ENCODE results near the gene KRTAP4-6. TPM values are rescaled to one million over a fixed set of nuclear protein-coding genes. Genes with fewer than 3 reads are reported as not detected.
"Not testable (repeated sequence)": the region's sequence is repeated elsewhere in the genome, so short reads cannot be mapped to it uniquely, and the experiment has no call there.

Gene KRTAP4-6
- not detected for total RNA-seq
- long read RNA-seq: 0 reads

DNA sequence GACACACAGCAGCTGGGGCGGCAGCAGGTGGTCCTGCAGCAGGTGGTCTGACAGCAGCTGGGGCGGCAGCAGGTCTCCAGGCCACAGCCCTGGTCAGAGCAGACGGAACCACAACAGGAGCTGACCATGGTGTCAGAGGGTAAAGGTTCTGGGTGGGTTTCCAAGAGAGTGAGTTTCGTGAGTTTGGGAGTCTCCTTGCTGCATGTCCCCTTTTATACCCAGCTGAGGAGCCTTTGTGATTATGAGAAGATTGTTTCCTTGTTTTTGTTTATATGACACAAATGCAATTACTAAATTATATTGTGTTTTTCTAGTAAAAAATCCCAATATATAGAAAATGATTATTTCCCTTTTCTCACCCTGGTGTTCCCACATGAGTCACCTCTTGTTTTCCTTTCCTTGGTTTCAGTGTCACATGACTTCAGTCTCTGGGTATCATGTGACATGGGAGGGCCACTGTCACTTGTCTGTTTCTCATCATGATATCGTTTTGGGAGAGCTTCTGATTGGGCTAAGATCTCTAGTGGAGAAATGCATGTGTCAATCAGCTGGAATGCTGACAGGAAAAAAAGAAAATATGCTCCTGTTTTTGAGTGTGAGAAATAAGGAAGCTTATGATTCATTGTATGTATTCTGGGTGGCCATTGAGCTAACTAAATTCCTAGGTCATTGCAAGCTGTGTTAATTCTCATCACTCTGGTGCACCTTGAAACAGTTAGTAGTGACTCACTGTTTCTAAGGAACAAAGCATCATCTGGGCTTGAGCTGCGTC, at the start of gene KRTAP4-6:
KRTAP4-6 (minus strand) TSS at position 185 of the 772 bp plus-strand sequence; CDS start at position 128, 57 bp downstream.
- no peak for DNase-seq (ENCODE audit: low spot score)
- intact Hi-C loops (cut with DNase I): no loop called here

DNA sequence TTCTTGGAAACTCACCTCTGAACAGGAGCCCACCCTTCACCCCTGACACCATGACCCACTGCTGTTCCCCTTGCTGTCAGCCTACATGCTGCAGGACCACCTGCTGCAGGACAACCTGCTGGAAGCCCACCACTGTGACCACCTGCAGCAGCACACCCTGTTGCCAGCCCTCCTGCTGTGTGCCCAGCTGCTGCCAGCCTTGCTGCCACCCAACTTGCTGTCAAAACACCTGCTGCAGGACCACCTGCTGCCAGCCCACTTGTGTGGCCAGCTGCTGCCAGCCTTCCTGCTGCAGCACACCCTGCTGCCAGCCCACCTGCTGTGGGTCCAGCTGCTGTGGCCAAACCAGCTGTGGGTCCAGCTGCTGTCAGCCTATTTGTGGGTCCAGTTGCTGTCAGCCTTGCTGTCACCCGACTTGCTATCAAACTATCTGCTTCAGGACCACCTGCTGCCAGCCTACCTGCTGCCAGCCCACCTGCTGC, 49.5 kb upstream of the KRTAP4-6 start, which contains the start of gene KRTAP9-1:
KRTAP9-1 (plus strand) TSS at position 51 of the 482 bp plus-strand sequence; CDS start at position 51, 0 bp downstream.
- DNase-seq (ENCODE audit: low spot score); intact Hi-C loops (cut with DNase I): not testable (repeated sequence)

DNA sequence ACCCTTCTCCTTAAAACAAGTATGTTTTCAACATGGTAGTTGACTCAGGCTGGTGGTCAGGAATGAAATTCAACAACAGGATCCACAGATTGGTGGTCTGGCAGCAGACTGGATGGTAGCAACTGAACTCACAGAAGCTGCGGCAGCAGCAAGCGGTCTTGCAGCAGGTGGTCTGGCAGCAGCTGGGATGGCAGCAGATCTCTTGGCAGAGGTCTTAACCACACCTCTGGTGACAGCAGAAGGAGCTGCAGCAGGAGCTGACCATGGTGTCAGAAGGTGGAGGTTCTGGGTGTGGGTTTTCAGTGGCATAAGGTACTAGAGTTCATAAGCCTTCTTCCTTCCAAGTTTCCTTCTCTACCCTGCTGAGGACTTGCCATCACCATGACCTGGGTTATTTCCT, 46.5 kb upstream of the KRTAP4-6 start:
- intact Hi-C loops (cut with DNase I): no loop called here
- DNase-seq (ENCODE audit: low spot score): no peak

GRCh38 chr17:41185001-41185400, 44.7 kb upstream of the KRTAP4-6 start:
- no peak for DNase-seq (ENCODE audit: low spot score)
- intact Hi-C loops (cut with DNase I): no loop called here

DNA sequence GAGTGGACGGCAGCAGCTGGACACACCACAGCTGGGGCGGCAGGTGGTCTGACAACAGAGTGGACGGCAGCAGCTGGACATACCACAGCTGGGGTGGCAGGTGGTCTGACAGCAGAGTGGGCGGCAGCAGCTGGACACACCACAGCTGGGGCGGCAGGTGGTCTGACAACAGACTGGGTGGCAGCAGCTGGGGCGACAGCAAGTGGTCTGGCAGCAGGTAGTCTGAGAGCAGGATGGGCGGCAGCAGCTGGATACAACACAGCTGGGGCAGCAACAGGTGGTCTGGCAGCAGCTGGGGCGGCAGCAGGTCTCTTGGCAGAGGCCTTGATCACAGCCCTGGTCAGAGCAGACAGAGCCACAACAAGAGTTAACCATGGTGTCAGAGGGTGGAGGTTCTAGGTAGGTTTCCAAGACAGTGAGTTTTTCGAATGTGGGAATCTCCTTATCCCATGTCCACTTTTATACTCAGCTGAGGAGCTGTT, 44.2 kb upstream of the KRTAP4-6 start, which contains the start of gene KRTAP4-1:
KRTAP4-1 (minus strand) TSS at position 432 of the 482 bp plus-strand sequence; CDS start at position 375, 57 bp downstream.
- intact Hi-C loops (cut with DNase I): no loop called here
- DNase-seq (ENCODE audit: low spot score): no peak

DNA sequence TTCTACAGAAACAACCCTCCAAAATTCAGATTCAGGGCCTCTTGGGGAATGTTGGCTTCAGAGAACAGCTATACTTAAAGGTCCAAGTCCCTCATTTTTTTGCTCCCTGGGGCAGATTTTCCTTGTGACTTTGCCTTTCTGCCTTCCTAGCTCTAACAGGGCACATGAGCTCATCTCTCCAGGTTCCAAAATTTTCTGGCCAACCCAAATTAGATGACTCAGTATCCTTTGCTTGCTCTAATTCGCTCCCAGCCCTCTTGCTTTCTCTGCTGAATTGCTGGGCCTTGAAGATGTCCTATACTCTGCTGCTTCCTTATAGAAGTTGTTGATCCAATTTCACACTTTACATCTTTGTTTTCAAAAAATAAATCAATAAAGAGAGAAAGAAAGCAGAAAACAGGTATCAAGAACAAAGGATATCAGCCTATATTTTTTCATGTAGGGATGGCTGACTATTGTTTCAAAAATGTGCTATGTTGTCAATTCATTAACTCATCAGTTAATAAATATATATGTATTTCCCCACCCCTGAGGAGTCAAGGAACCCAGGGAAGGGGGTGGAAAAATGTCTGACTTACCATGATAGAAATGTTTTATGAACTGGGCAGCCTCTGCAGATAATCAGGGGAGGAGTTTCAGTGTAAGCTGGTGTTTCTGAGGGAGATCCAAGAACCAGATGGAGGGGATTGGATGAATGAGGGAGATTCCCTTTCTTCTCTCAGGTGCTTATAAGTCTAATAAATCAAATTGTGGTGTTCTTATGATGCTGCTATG, 38.7 kb upstream of the KRTAP4-6 start:
- no peak for DNase-seq (ENCODE audit: low spot score)
- intact Hi-C loops (cut with DNase I): no loop called here

- intact Hi-C loops (cut with DNase I): no loop called here
- no peak for DNase-seq (ENCODE audit: low spot score)
Observed at GRCh38 chr17:41178341-41178740, 38.0 kb upstream of the KRTAP4-6 start.

- intact Hi-C loops (cut with DNase I): no loop called here
- DNase-seq (ENCODE audit: low spot score): no peak
Observed at GRCh38 chr17:41177727-41178271, 37.5 kb upstream of the KRTAP4-6 start, which contains the start of gene KRTAP4-2. KRTAP4-2 (minus strand) TSS chr17:41178221; CDS start chr17:41178164, 57 bp downstream.

- no peak for DNase-seq (ENCODE audit: low spot score)
- intact Hi-C loops (cut with DNase I): no loop called here
Observed at GRCh38 chr17:41176744-41177387, 36.5 kb upstream of the KRTAP4-6 start.

DNA sequence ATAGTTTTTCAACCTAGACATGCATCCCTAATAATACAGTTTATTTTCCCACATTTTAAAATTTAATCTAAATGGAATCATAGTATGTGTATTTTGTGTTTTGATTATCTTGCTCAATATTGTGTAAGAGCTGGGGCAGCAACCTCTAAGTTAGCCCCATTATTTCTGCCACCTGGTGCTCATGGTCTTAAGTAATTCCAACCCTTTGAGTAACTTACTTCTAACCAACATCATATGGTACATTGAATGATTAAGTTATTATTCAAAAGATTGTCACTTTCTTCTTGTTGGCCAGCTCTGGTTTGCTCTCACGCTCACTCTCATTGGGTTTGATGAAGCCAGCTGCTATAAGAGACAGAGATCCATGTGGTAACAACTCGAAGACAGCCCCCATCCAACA, 31.5 kb upstream of the KRTAP4-6 start:
- DNase-seq (ENCODE audit: low spot score): no peak
- intact Hi-C loops (cut with DNase I): no loop called here

DNA sequence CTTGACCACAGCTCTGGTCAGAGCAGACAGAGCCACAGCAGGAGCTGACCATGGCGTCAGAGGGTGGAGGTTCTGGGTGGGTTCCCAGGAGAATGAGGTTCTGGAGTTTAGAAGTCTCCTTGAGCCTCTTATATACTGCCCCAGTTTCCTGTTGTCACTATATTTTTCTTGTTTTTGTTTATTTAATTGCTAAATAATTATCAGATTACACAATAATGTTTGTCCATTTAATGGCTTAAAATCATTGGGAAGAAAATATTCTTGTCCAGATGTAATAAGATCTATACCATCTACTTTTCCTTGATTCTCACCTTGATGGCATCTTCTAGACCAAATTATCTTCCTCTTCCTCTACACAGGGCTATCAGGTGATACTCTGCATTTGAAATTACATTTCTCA, 27.8 kb upstream of the KRTAP4-6 start, which contains the start of gene KRTAP4-3:
KRTAP4-3 (minus strand) TSS at position 101 of the 400 bp plus-strand sequence; CDS start at position 52, 49 bp downstream.
- DNase-seq (ENCODE audit: low spot score): no peak
- intact Hi-C loops (cut with DNase I): no loop called here

DNA sequence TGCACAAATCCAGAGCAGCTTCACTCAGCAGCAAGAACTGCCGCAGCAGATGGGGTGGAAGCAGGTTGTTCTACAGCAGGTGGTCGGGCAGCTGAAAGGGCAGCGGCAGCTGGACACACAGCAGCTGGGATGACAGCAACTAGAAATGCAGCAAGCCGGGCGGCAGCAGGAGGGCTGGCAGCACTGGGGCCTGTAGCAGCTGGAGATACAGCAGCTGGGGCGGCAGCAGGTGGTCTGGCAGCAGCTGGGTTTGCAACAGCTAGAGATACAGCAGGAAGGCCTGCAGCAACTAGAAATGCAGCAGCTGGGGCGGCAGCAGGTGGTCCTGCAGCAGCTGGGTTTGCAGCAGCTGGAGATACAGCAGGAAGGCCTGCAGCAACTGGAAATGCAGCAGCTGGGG, 27.2 kb upstream of the KRTAP4-6 start:
- DNase-seq (ENCODE audit: low spot score): no peak
- intact Hi-C loops (cut with DNase I): no loop called here

GRCh38 chr17:41163828-41164227, 23.5 kb upstream of the KRTAP4-6 start:
- intact Hi-C loops (cut with DNase I): no loop called here

GRCh38 chr17:41160648-41161047, 20.3 kb upstream of the KRTAP4-6 start, which contains the start of gene KRTAP4-4:
KRTAP4-4 (minus strand) TSS chr17:41160748; CDS start chr17:41160691, 57 bp downstream.
- intact Hi-C loops (cut with DNase I): no loop called here
- DNase-seq (ENCODE audit: low spot score): no peak

More at GRCh38 chr17:41163828-41164227, 23.5 kb upstream of the KRTAP4-6 start:
- no peak for DNase-seq (ENCODE audit: low spot score)

- intact Hi-C loops (cut with DNase I); DNase-seq (ENCODE audit: low spot score): not testable (repeated sequence)
Observed at GRCh38 chr17:41160190-41160589, 19.8 kb upstream of the KRTAP4-6 start.

DNA sequence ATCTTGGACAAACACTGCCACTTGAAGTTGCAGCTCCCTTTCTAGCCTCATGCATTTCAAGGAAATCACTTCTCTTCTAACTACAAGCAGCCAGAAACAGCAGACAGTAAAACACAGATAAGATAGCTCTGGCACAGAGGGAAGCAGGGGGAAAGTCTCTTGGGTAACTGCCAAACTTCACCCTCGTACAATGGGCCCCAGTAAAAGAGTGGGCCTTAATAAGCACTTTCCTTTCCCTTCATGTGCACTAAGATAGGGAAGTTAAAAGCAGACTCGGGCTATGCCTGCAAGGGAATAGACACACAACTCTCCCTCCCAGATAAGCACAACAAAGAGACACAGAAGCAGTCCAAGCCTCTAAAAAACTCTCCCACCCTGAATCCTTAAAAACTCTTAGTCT, 13.5 kb upstream of the KRTAP4-6 start:
- DNase-seq (ENCODE audit: low spot score): no peak
- intact Hi-C loops (cut with DNase I): no loop called here

DNA sequence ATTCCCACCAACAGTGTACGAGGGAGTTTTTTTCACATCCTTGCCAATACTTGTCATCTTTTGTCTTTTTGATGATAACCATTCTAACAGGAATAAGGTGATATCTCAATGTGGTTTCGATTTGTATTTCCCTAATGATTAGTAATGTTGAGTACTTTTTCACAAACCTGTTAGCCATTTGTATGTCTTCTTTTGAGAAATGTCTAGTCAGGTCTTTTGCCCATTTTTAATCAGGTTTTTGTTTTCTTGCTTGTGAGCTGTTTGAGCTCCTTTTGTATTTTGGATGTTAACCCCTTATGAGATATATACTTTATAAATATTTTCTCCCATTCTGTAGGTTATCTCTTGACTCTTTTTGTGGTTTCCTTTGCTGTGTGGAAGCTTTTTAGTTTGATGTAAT, 11.2 kb upstream of the KRTAP4-6 start:
- no peak for DNase-seq (ENCODE audit: low spot score)
- intact Hi-C loops (cut with DNase I): no loop called here

DNA sequence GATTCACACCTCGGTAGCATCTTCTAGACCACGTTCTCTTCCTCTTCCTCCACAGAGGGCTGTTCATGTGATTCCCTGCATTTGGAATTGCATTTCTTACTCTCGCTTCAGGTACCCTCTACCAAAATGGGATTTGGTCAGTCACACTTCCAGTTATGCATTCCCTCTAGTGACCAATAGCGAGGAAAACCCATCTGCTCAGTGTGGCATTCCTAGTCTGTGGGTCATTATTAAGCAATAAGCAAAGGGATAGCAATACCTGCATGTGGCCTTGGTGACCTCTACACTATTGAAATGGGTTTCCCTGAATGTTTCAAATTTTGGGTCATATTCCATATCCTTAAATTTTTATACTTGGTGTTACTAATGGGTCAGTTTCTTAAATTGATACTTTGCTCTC, 9.7 kb upstream of the KRTAP4-6 start:
- no peak for DNase-seq (ENCODE audit: low spot score)
- intact Hi-C loops (cut with DNase I): no loop called here

DNA sequence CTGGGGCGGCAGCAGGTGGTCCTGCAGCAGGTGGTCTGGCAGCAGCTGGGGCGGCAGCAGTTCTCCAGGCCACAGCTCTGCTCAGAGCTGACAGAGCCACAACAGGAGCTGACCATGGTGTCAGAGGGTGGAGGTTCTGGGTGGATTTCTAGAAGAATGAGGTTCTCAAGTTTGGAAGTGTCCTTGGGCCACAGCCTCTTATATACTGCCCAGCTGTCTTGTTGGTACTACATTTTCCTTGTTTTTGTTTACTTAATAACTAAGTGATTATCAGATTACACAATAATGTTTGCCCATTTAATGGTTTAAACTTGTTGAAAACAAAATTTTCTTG, 9.3 kb upstream of the KRTAP4-6 start, which contains the start of gene KRTAP4-5:
KRTAP4-5 (minus strand) TSS at position 174 of the 334 bp plus-strand sequence; CDS start at position 116, 58 bp downstream.
- intact Hi-C loops (cut with DNase I): no loop called here
- no peak for DNase-seq (ENCODE audit: low spot score)
